Progenitor cell of endocrine pancreas (in vitro differentiated cells): Measurements from ENCODE around the gene MMP28. TPM values are rescaled to one million over a fixed set of nuclear protein-coding genes. Genes with fewer than 3 reads are reported as not detected.

Experiments used
- DNase-seq: peaks from one replicate; pipeline ENCODE4 v3.0.0; 2021; ENCODE audit warnings: low spot score; ENCODE audit not compliant: unreplicated experiment
- H3K27ac Mint-ChIP-seq: 2 replicates; pipeline ENCODE4 v1.8.0; 2021; ENCODE audit warnings: mild to moderate bottlenecking, moderate library complexity, mixed read lengths
- H3K27me3 Mint-ChIP-seq: 2 replicates; pipeline ENCODE4 v1.8.0; 2021; ENCODE audit warnings: mixed read lengths
- H3K36me3 Mint-ChIP-seq: 2 replicates; pipeline ENCODE4 v1.8.0; 2022; ENCODE audit warnings: mixed read lengths; ENCODE audit not compliant: insufficient read depth
- H3K4me1 Mint-ChIP-seq: 2 replicates; pipeline ENCODE4 v1.8.0; 2021; ENCODE audit warnings: low read depth, mixed read lengths
- H3K4me3 Mint-ChIP-seq: 2 replicates; pipeline ENCODE4 v1.8.0; 2021; ENCODE audit warnings: low read depth, mild to moderate bottlenecking, moderate library complexity, mixed read lengths
- H3K9me3 Mint-ChIP-seq: 2 replicates; pipeline ENCODE4 v1.8.0; 2021; ENCODE audit warnings: low read depth, mixed read lengths
- CTCF ChIP-seq: fragments of 200-600 bp; sonication (generic); IDR thresholded peaks from one replicate; pipeline ENCODE4 v1.5.0; 2021; ENCODE audit warnings: antibody characterized with exemption, mild to moderate bottlenecking; ENCODE audit not compliant: unreplicated experiment
- total RNA-seq: library from RNA; stranded (reverse); gene quantifications from 2 replicates; pipeline ENCODE4 v1.2.1, GENCODE V29; 2021

MMP28 gene
- total RNA-seq, 1 donor from 2014 or later = 0.53 TPM

- Mint-ChIP-seq H3K4me3 (no peak overlapping the region), H3K27me3 (no peaks in the 10 kb centered on the region), H3K27ac (no peak overlapping the region), H3K4me1 (no peaks in the 10 kb centered on the region), H3K9me3 (no peaks in the 10 kb centered on the region), H3K36me3 (peaks cover 12% of the 10 kb centered on the region)
- no peak for DNase-seq
- TF ChIP-seq CTCF = no peak
These were observed 70.4 kb downstream of the MMP28 start for GRCh38 chr17:35725058-35725457.

- H3K4me3 Mint-ChIP-seq = no peak overlapping the region
These were observed 71.7 kb downstream of the MMP28 start for GRCh38 chr17:35723735-35724134.

GRCh38 chr17:35717475-35717874, 78.0 kb downstream of the MMP28 start:
- Mint-ChIP-seq H3K27me3 (no peaks in the 10 kb centered on the region), H3K9me3 (no peaks in the 10 kb centered on the region), H3K4me3 (no peak overlapping the region), H3K36me3 (peaks cover 10% of the 10 kb centered on the region), H3K4me1 (peaks cover 4% of the 10 kb centered on the region), H3K27ac (no peak overlapping the region)
- TF ChIP-seq CTCF = no peak
- no peak for DNase-seq

More at GRCh38 chr17:35723735-35724134, 71.7 kb downstream of the MMP28 start:
- Mint-ChIP-seq H3K36me3 (peaks cover 12% of the 10 kb centered on the region), H3K27me3 (no peaks in the 10 kb centered on the region), H3K4me1 (no peaks in the 10 kb centered on the region), H3K27ac (no peak overlapping the region), H3K9me3 (no peaks in the 10 kb centered on the region)
- TF ChIP-seq CTCF = no peak
- DNase-seq = no peak

- H3K9me3 Mint-ChIP-seq = no peaks in the 10 kb centered on the region
- DNase-seq = no peak
- no peak for TF ChIP-seq CTCF
- no peaks in the 10 kb centered on the region for H3K27me3 Mint-ChIP-seq
- no peak overlapping the region for H3K27ac Mint-ChIP-seq
- H3K36me3 Mint-ChIP-seq = peaks cover 10% of the 10 kb centered on the region
- no peak overlapping the region for H3K4me3 Mint-ChIP-seq
- H3K4me1 Mint-ChIP-seq = peaks cover 4% of the 10 kb centered on the region
These were observed 78.5 kb downstream of the MMP28 start for GRCh38 chr17:35716897-35717465.

GRCh38 chr17:35716173-35716572, 79.3 kb downstream of the MMP28 start:
- Mint-ChIP-seq H3K27me3 (no peaks in the 10 kb centered on the region), H3K36me3 (peaks cover 10% of the 10 kb centered on the region), H3K9me3 (no peaks in the 10 kb centered on the region), H3K27ac (no peak overlapping the region), H3K4me1 (peaks cover 4% of the 10 kb centered on the region), H3K4me3 (no peak overlapping the region)
- DNase-seq = no peak
- no peak for TF ChIP-seq CTCF

Other genes with a start within 250 kb of the MMP28 start
- not detected in 2 replicates for gene SLFN14, start 234.8 kb downstream of the MMP28 start, total RNA-seq
- gene PEX12, start 217.1 kb downstream of the MMP28 start, total RNA-seq = 4.2 and 5.1 TPM in 2 replicates
- gene AP2B1, start 208.3 kb downstream of the MMP28 start, total RNA-seq = 194 and 200 TPM in 2 replicates
- gene RASL10B, start 64.0 kb downstream of the MMP28 start, total RNA-seq = 13.7 and 13.9 TPM in 2 replicates
- gene GAS2L2, start 42.4 kb downstream of the MMP28 start, total RNA-seq = 0.10 and 0.11 TPM in 2 replicates
- not detected in 2 replicates for gene C17orf50, start 34.8 kb downstream of the MMP28 start, total RNA-seq
- gene TAF15, start 13.8 kb upstream of the MMP28 start, total RNA-seq = 282 and 287 TPM in 2 replicates
- gene HEATR9, start 73.2 kb upstream of the MMP28 start, total RNA-seq = not detected in 2 replicates
- gene CCL5, start 84.7 kb upstream of the MMP28 start, total RNA-seq = not detected in 2 replicates
- 4.2 and 4.8 TPM in 2 replicates for gene RDM1, start 135.1 kb upstream of the MMP28 start, total RNA-seq
- not detected in 2 replicates for gene LYZL6, start 148.1 kb upstream of the MMP28 start, total RNA-seq
- not detected in 2 replicates for gene CCL16, start 185.9 kb upstream of the MMP28 start, total RNA-seq
- gene CCL14, start 191.1 kb upstream of the MMP28 start, total RNA-seq = not detected in 2 replicates
- 0.29 TPM in 1 of 2 replicates, not detected in the other for gene CCL15, start 205.9 kb upstream of the MMP28 start, total RNA-seq
- not detected in 2 replicates for gene CCL23, start 222.3 kb upstream of the MMP28 start, total RNA-seq